ENCODE measurements around the gene NAA25.
"Not testable (repeated sequence)": the region's sequence is repeated elsewhere in the genome, so short reads cannot be mapped to it uniquely, and the experiment has no call there.

NAA25 gene

DNA sequence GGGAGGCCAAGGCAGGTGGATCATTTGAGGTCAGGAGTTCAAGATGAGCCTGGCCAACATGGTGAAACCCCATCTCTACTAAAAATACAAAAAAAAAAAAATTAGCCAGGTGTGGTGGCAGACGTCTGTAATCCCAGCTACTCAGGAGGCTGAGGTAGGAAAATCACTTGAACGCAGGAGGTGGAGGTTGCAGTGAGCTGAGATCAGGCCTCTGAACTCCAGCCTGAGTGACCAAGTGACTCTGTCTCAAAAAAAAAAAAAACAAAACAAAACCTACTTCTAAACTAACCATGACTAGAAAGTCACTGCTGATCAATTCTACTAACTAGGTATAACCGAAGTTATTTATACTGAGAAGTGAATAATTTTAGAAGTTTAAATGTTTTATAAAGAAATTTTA is 99.0 kb downstream of the NAA25 start:
- DNase-seq (ENCODE audit: low spot score), result not testable (repeated sequence)

GRCh38 chr12:112008918-112009317 is 99.7 kb downstream of the NAA25 start:
- DNase-seq (ENCODE audit: low spot score), result no peak

DNA sequence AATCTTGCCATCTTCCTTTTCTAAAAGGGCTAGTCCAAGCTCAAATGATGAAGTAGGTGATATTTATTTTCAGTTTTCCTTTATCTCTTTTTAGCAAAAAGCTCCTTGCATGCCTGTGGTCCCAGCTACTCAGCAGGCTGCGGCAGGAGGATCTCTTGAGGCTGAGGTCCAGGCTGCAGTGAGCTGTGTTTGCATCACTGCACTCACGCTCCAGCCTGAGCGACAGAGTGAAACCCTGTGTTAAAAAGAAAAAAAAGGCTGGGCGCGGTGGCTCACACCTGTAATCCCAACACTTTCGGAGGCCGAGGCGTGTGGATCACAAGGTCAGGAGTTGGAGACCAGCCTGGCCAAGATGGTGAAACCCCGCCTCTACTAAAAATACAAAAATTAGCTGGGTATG is 100.6 kb downstream of the NAA25 start:
- DNase-seq (ENCODE audit: low spot score), result no peak

DNA sequence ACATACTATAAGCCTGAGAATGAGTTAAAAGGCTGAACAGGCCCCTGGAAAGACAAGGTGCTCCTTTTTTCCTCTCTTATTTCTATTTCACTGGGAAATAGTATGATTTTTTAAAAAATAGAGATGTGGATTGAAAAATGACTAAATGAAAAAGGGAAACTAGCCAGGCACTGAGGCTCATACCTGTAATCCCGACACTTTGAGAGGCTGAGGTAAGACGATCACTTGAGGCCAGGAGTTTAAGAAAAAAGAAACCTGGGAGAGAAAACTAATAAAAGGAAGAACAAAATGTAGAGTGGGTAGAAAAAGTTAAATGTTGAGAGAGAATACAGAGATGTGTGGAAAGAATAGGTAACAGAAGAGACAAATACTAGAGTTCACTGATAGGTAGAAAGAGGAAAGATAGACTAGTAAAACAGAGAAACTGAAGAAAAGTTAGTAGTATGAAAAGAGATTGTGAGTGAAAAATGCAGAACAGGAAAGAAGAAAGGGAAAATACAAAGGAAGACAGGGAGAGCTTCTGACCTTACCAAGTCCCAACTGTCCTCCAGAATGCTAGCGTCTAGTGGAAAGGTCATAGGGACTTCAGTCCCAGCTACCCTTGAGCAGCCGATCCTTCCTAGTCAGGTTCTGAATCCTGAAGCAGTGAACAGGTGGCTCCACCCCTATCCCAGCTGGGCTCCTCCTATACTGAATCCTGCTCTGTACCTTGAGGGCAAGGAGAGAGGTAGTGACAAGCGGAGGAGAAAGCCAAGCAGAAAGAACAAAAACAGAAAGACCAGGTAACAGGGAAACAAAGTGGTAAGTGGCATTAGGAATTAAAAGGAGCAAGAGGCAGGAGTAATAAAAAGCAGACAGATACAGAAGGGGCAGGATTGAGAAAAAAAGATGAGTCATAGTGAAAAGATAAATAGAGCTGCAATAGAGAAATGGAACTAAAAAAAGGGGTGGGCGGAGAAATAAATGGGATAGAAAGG is 102.9 kb downstream of the NAA25 start:
- no peak for DNase-seq (ENCODE audit: low spot score)

DNA sequence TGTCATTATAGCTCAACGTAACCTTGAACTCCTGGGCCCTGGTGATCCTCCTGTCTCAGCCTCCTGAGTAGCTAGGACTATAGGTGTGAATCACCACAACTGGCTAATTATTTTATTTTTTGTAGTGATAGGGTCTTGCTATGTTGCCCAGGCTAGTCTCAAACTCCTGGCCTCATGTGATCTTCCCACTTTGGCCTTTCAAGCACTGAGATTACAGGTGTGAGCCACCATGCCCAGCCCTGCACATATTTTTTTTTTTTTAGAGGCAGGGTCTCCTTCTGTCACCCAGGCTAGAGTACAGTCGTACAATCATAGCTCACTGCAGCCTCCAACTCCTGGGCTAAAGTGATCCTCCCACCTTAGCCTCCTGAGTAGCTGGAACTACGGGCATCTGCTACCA is 104.5 kb downstream of the NAA25 start:
- no peak for DNase-seq (ENCODE audit: low spot score)

DNA sequence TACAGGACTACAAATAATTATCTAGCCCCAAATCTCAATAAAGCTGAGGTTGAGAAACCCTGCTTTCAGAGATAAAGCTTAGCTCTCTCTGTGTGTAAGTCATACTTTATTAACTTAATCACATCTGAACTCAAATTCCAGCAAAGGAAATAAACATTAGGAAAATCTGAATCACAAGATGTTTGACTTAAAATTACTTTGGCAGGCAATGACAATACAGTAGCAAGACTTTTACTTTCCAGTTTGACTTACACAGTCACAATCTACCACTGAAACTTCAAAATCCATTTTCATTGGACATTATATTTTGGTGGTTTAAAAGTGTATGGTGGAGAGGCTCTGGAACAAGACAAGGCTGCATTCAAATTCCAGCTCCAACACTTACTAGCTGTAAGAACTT is 107.0 kb downstream of the NAA25 start:
- no peak for DNase-seq (ENCODE audit: low spot score)

GRCh38 chr12:112000820-112001219 is 107.8 kb downstream of the NAA25 start:
- no peak for DNase-seq (ENCODE audit: low spot score)

DNA sequence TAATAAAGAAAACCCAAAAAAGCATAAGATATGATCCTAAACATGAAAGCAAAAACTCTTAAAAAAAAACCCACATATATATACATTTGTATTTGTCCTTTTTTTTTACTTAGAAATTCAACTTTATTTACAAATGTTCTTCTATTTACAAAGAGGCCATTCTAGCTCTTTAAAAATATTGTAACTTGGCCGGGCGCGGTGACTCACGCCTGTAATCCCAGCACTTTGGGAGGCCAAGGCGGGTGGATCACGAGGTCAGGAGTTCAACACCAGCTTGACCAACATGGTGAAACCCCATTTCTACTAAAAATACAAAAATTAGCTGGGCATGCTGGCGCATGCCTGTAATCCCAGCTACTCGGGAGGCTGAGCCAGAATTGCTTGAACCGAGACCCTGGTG is 109.5 kb downstream of the NAA25 start:
- DNase-seq (ENCODE audit: low spot score), result not testable (repeated sequence)

GRCh38 chr12:111998015-111998414 is 110.6 kb downstream of the NAA25 start:
- DNase-seq (ENCODE audit: low spot score), result no peak

- no peak for DNase-seq (ENCODE audit: low spot score)
These were observed 111.3 kb downstream of the NAA25 start for GRCh38 chr12:111997300-111997699.

GRCh38 chr12:111995782-111996480 is 112.7 kb downstream of the NAA25 start:
- DNase-seq (ENCODE audit: low spot score), result no peak

DNA sequence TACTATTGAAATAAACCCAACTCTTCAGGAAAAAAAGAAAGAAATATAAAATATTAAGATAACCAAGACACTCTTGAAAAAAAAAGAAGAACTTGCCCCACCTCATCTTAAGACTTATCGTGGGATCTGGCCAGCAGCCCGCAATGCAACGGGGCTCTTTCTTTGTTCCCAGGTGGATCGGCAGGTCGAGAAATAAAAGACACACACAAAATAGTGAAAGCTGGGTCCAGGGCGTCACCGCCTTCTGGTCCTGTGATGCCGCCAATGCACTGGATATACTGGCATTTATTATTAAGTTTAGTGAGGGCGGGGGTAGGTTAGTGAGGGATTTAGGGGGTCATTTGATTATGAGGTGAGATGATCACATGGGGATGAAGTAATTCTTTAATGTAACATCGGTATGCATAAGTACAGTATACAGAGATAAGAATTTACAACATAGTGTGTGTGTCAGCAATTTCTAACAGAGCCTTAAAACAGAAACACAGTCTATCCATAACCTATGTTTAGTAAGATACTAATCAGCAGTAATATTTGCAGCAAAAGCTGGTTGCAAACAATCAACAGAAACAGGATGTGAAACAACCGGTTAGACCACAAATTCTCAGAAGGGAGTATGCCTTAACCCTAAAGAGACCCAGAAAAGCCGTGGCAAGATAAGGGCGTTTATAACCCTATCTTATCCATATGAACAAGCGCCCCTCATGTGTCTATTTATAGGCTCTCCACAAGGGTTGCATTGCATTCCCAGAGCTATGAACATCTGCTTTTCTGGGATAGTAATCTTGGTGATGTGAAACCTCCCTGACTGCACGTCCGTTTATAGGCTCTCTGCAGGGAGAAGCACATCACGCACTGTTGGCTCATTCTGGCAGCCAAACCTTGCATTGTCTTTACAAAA is 114.1 kb downstream of the NAA25 start:
- not testable (repeated sequence) for DNase-seq (ENCODE audit: low spot score)

DNA sequence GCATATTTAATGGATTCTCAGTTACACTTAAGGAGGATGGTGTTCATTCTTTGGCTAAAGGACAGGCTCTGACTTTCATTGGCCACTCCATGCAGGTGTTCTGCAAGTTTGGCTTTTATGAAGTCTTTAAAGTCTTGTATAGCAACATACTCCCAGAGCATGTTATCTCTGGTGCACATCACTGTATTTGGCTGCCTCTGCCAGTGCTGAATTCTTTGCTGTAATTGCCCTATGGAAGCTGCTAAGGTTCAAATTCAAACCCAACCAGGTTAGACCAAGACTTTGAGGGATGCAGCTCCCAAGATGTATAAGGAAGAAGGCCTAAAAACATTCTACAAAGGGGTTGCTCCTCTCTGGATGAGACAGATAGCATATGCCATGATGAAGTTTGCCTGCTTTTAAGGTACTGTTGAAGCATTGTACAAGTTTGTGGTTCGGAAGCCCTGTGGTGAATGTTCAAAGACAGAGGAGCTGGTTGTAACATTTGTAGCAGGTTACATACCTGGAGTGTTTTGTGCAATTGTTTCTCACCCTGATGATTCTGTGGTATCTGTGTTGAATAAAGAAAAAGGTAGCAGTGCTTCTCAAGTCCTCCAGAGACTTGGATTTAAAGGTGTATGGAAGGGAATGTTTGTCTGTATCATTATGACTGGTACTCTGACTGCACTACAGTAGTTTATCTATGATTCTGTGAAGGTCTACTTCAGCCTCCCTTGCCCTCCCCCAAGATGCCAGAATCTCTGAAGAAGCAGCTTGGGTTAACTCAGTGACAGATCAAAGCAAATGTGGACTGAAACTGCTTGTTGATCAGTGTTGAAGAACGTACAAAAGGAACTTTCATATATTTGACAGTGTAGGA is 115.1 kb downstream of the NAA25 start:
- DNase-seq (ENCODE audit: low spot score), result no peak

GRCh38 chr12:111992464-111992863 is 116.1 kb downstream of the NAA25 start:
- no peak for DNase-seq (ENCODE audit: low spot score)

DNA sequence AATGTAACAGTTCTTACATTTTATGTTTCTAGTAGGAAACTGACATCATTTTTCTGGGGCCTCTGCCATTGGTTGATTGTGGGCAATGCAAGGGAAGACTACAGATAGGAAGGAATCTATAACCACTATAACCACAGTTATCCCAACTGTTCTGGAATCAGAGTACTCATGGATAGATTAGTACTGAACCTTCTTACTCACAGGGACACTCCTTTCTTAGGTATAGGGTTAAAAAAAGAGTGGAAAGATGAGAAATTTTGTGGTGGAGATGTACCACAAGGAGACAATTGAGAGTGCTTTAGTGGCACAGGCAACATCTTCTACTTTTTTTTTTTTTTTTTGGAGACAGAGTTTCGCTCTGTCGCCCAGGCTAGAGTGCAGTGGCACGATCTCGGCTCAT is 116.6 kb downstream of the NAA25 start:
- peak; percentile 40 for DNase-seq (ENCODE audit: low spot score)

GRCh38 chr12:111991535-111991934 is 117.0 kb downstream of the NAA25 start:
- DNase-seq (ENCODE audit: low spot score), result no peak

- no peak for DNase-seq (ENCODE audit: low spot score)
These were observed 123.8 kb downstream of the NAA25 start for GRCh38 chr12:111984820-111985219.

DNA sequence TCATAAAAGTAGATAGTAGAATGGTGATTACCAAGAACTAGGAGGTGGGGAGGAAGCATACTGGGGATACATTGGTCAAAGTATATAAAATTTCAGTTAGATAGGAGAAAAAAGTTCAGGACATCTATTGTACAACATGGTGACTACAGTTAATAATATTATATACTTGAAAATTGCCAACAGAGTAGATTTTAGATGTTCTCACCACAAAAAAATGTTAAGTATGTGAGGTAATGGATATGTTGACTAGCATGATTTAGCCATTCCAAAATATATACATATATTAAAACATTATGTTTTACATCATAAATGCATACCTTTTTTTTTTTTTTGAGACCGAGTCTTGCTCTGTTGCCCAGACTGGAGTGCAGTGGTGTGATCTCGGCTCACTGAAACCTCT is 126.6 kb downstream of the NAA25 start:
- no peak for DNase-seq (ENCODE audit: low spot score)

DNA sequence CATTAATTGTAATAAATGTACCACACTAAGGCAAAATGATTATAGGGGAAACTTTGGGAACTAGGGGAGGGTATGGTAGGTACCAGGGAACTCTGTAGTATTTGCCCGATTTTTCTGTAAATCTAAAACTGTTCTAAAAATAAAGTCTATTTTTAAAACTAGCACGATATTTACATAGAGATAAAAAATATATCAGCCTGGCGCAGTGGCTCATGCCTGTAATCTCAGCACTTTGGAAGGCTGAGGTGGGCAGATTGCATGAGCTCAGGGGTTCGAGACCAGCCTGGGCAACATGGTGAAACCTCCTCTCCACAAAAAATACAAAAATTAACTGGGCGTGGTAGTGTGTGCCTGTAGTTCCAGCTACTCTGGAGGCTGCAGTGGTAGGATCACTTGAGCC is 128.0 kb downstream of the NAA25 start:
- no peak for DNase-seq (ENCODE audit: low spot score)

DNA sequence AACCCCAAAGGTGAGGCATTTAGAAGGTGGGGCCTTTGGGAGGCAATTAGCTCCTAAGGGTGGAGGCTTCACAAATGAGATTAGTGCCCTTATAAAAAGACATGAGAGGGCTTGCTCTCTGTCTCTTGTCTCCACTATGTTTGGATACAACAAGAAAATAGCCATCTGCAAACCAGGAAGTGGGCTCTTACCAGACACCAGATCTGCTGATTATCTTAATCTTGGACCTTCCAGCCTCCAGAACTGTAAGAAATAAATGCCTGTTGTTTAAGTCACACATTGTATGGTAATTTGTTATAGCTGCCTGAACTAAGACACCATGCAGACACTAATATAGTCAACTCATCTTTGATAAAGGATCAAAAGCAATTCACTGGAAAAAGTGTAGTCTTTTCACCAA is 130.0 kb downstream of the NAA25 start:
- DNase-seq (ENCODE audit: low spot score), result no peak

GRCh38 chr12:111976860-111977259 is 131.7 kb downstream of the NAA25 start:
- DNase-seq (ENCODE audit: low spot score), result no peak
